GM13977 (cell line): ENCODE results near the gene BRD4.

ENCODE experiments used
- DNase-seq: peaks from one replicate; pipeline ENCODE4 v3.0.0; 2012; ENCODE audit warnings: low spot score
- in situ Hi-C: fragments of 300-500 bp; cut with MboI; formaldehyde crosslinking; loops from one replicate; pipeline ENCODE4 v1.12.0; 2022; ENCODE audit warnings: low sequenced_read_pairs, low pct_unique_long_range_greater_than_20kb, mixed read lengths, inconsistent platforms; ENCODE audit not compliant: unreplicated experiment
- TF ChIP-seq, protein P1 (sequence below): IDR thresholded peaks from 2 replicates; pipeline ENCODE4 v1.5.1; 2012; ENCODE audit warnings: mild to moderate bottlenecking, control low read depth; ENCODE audit not compliant: insufficient read depth; ENCODE audit errors: extremely low read depth, missing control alignments

Gene BRD4

GRCh38 chr19:15274477-15274876 is 57.9 kb downstream of the BRD4 start:
- TF ChIP-seq, protein P1, sequence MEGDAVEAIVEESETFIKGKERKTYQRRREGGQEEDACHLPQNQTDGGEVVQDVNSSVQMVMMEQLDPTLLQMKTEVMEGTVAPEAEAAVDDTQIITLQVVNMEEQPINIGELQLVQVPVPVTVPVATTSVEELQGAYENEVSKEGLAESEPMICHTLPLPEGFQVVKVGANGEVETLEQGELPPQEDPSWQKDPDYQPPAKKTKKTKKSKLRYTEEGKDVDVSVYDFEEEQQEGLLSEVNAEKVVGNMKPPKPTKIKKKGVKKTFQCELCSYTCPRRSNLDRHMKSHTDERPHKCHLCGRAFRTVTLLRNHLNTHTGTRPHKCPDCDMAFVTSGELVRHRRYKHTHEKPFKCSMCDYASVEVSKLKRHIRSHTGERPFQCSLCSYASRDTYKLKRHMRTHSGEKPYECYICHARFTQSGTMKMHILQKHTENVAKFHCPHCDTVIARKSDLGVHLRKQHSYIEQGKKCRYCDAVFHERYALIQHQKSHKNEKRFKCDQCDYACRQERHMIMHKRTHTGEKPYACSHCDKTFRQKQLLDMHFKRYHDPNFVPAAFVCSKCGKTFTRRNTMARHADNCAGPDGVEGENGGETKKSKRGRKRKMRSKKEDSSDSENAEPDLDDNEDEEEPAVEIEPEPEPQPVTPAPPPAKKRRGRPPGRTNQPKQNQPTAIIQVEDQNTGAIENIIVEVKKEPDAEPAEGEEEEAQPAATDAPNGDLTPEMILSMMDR = no peak
- in situ Hi-C loops = loop anchor here (25.0 kb wide), 1 partner anchor 288 kb away; no protein-coding TSS in a partner anchor
- DNase-seq = no peak

GRCh38 chr19:15269806-15270205 is 62.5 kb downstream of the BRD4 start:
- TF ChIP-seq, protein P1 = no peak
- in situ Hi-C loops = loop anchor here (25.0 kb wide), 1 partner anchor 292 kb away; no protein-coding TSS in a partner anchor
- DNase-seq = no peak

- TF ChIP-seq, protein P1 = no peak
- in situ Hi-C loops = loop anchor here (25.0 kb wide), 1 partner anchor 293 kb away; no protein-coding TSS in a partner anchor
These were observed 63.4 kb downstream of the BRD4 start for GRCh38 chr19:15268928-15269253.

DNA sequence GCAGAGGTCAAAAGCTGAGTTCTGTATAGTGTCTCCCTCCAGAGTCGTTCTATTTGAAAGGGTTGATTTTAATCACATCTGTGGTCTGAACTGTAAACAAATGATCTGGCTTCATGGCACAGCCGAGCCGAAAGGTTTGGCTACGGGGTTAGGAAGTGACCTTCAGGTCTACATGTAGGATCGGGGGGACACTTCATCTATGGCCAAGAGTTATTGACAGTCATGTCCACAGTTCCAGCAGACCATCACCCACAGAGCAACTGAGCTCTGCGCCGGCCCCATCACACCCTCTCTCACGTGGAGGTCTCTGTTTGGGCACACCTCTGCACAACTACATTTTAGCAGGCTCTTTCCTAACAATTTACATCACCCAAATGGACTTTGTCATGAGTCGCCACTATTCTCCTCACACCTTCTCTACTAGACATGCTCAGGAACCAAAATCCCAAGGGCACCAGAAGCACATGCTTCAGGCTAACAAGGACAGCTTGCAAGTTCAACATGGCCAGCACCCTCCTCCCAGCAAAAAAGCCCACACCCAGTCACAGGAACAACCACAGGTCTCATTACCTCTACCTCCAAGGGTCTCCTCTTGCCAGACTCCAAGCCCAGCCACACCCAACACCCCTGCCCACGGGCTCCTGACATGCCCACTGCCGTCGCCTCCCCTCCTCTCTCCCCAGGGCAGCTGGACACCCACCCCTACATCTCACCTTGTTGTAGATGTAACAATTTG is 64.0 kb downstream of the BRD4 start:
- in situ Hi-C loops = loop anchor here (25.0 kb wide), 1 partner anchor 294 kb away; no protein-coding TSS in a partner anchor

More at GRCh38 chr19:15268928-15269253, 63.4 kb downstream of the BRD4 start:
- no peak for DNase-seq

DNA sequence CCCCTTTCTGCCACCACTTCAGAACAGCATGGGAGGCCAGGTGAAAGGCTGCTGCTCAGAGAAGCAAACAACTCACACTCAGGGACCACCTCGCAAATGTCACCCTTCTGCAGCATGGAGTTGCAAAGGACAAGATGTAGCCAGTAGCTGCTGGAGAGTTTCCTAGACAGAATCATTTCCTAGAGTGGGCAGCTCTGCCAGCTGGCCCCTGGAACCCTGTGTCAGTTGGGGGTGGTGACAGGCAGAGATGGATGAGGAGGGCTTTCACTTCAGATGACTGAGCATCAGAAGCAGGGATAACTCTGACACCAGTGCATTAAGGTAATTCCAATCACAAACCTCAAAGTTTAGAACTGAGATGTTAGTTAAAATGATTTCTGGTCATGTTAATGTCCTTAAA is 65.7 kb downstream of the BRD4 start:
- DNase-seq = no peak
- in situ Hi-C loops = loop anchor here (25.0 kb wide), 1 partner anchor 296 kb away; no protein-coding TSS in a partner anchor
- TF ChIP-seq, protein P1 = no peak

More for the DNA sequence above, 64.0 kb downstream of the BRD4 start:
- TF ChIP-seq, protein P1 = no peak
- no peak for DNase-seq

GRCh38 chr19:15265850-15266248 is 66.5 kb downstream of the BRD4 start:
- DNase-seq = no peak
- in situ Hi-C loops = loop anchor here (25.0 kb wide), 1 partner anchor 296 kb away; no protein-coding TSS in a partner anchor
- TF ChIP-seq, protein P1 = no peak
